Thoracic aorta (tissue), 2 donors: ENCODE data around the gene ARHGEF26. TPM values are rescaled to one million over a fixed set of nuclear protein-coding genes. Genes with fewer than 3 reads are reported as not detected.

ENCODE experiments used
- ATAC-seq: fragments of 150-250 bp; one replicate; pipeline ENCODE4 v1.8.0; 2017; ENCODE audit warnings: low read depth; ENCODE audit not compliant: insufficient number of reproducible peaks, low FRiP score
- DNase-seq: peaks from one replicate; pipeline ENCODE4 v3.0.0-alpha.2; 2020; ENCODE audit warnings: low spot score
- H3K27ac ChIP-seq, 2 donors: fragments of 200-600 bp; sonication (generic); 1 replicate in 1 of 2; 2 replicates in 1 of 2; pipeline ENCODE4 v1.5.1; 2016; ENCODE audit warnings: mild to moderate bottlenecking in 2 of 2, moderate library complexity in 2 of 2
- H3K27me3 ChIP-seq: fragments of 200-600 bp; sonication (generic); replicated peaks from 2 replicates; pipeline ENCODE4 v1.6.0; 2016; ENCODE audit warnings: mild to moderate bottlenecking; ENCODE audit not compliant: insufficient read depth
- H3K36me3 ChIP-seq: fragments of 200-600 bp; sonication (generic); one replicate; pipeline ENCODE4 v1.5.1; 2016
- H3K4me1 ChIP-seq, 2 donors: fragments of 200-600 bp; sonication (generic); 1 replicate in 1 of 2; 2 replicates in 1 of 2; pipeline versions ENCODE4 v1.5.1 to v1.6.0; 2016; ENCODE audit warnings: low read depth in 2 of 2, mild to moderate bottlenecking in 1 of 2; ENCODE audit not compliant: control insufficient read depth in 1 of 2
- H3K4me3 ChIP-seq: fragments of 200-600 bp; sonication (generic); 2 replicates; pipeline ENCODE4 v1.5.1; 2016; ENCODE audit warnings: mild to moderate bottlenecking
- H3K9me3 ChIP-seq: fragments of 200-600 bp; sonication (generic); 2 replicates; pipeline ENCODE4 v1.5.1; 2016
- CTCF ChIP-seq: fragments of 200-600 bp; sonication (generic); IDR thresholded peaks from one replicate; pipeline ENCODE4 v1.5.1; 2019; ENCODE audit warnings: antibody characterized with exemption
- total RNA-seq, 2 donors: library from RNA; depleted of rRNA; stranded (reverse); fragments of >200 nt; gene quantifications; one replicate each; pipeline versions ENCODE4 v1.1.0 to v1.2.3, GENCODE V29; 2016

ARHGEF26 gene
- total RNA-seq, 2 donors from 2014 or later: 88.0 to 96.4 TPM

- DNase-seq (no peak), ATAC-seq (no peak)
- Histone ChIP-seq H3K4me1 (peaks cover 3 to 11% of the 10 kb centered on the region in 2 donors), H3K27me3 (no peaks in the 10 kb centered on the region), H3K4me3 (no peak overlapping the region), H3K27ac (no peak overlapping the region), H3K36me3 (peaks cover 7% of the 10 kb centered on the region), H3K9me3 (no peaks in the 10 kb centered on the region)
- no peak for TF ChIP-seq CTCF
Measured at GRCh38 chr3:154250291-154250690, 129.1 kb downstream of the ARHGEF26 start.

- no peaks in the 10 kb centered on the region for H3K9me3 ChIP-seq
- no peaks in the 10 kb centered on the region for H3K27me3 ChIP-seq
- peaks cover 7% of the 10 kb centered on the region for H3K36me3 ChIP-seq
- no peak overlapping the region for H3K27ac ChIP-seq
- no peak for TF ChIP-seq CTCF
- DNase-seq (no peak), ATAC-seq (no peak)
- peaks cover 3 to 6% of the 10 kb centered on the region in 2 donors for H3K4me1 ChIP-seq
- no peak overlapping the region for H3K4me3 ChIP-seq
Measured at GRCh38 chr3:154251610-154252009, 130.4 kb downstream of the ARHGEF26 start.

- no peak overlapping the region for H3K27ac ChIP-seq
- H3K4me3 ChIP-seq: peak overlapping the region; percentile 54
- H3K27me3 ChIP-seq: no peaks in the 10 kb centered on the region
- H3K4me1 ChIP-seq: peaks cover 3 to 6% of the 10 kb centered on the region in 2 donors
- peaks cover 16% of the 10 kb centered on the region for H3K36me3 ChIP-seq
- peak; percentile 52 for ATAC-seq
- H3K9me3 ChIP-seq: no peaks in the 10 kb centered on the region
- DNase-seq: peak; percentile 77
- peak; percentile 94 for TF ChIP-seq CTCF
Measured at GRCh38 chr3:154252759-154253638, 131.8 kb downstream of the ARHGEF26 start.

- no peaks in the 10 kb centered on the region for H3K9me3 ChIP-seq
- no peak for TF ChIP-seq CTCF
- ATAC-seq: no peak
- DNase-seq: no peak
- peaks cover 3 to 6% of the 10 kb centered on the region in 2 donors for H3K4me1 ChIP-seq
- no peaks in the 10 kb centered on the region for H3K27me3 ChIP-seq
- no peak overlapping the region for H3K4me3 ChIP-seq
- no peak overlapping the region for H3K27ac ChIP-seq
- peaks cover 31% of the 10 kb centered on the region for H3K36me3 ChIP-seq
Measured at GRCh38 chr3:154254527-154254926, 133.3 kb downstream of the ARHGEF26 start.

GRCh38 chr3:154273381-154273780 lies 152.2 kb downstream of the ARHGEF26 start:
- DNase-seq (no peak), ATAC-seq (no peak)
- TF ChIP-seq CTCF: no peak
- Histone ChIP-seq H3K27me3 (no peaks in the 10 kb centered on the region), H3K4me1 (peaks cover 0 to 12% of the 10 kb centered on the region in 2 donors), H3K4me3 (no peak overlapping the region), H3K27ac (no peak overlapping the region), H3K36me3 (peaks cover 5% of the 10 kb centered on the region), H3K9me3 (no peaks in the 10 kb centered on the region)
